IPS-NIHi7 (cell line): ENCODE results near the gene CHI3L2.

Experiments used
- DNase-seq: peaks from one replicate; pipeline ENCODE4 v3.0.0; 2012; ENCODE audit warnings: mixed read lengths; ENCODE audit errors: extremely low spot score

The CHI3L2 gene

DNA sequence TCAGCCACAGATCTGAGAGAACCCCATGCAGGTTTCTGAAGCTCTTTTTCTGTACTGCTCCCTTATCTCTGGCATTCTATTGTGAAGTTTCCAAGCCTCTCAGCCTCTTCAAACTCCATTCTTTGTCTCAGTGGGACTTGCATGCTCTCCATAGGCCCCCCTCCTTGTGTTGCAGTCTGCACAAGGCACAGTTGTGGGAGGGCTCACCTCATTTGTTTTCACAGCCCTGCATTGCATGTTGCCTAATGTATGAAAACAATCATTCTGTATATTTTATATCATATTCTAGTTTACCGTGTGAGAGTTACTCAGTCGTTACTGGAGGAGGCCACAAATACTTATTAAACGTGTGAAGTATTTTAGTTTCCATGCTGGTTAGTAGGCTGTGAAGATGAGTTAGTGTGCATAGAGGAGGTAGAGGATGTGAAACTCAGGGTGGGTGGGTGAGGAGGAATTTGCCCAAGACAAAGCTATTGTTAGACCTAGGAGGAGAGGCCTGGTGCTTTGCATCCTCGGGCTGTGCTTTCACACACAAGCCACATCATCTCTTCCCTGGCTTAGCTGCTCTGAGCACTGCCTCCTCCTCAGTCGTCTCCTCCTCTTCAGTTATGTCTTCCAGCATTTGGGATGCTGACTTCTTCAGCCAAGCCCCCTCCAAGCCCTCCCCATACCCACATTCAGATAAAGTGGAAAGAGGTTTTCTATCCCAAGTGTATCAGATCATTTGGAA is 7.8 kb upstream of the CHI3L2 start:
- DNase-seq: no peak

DNA sequence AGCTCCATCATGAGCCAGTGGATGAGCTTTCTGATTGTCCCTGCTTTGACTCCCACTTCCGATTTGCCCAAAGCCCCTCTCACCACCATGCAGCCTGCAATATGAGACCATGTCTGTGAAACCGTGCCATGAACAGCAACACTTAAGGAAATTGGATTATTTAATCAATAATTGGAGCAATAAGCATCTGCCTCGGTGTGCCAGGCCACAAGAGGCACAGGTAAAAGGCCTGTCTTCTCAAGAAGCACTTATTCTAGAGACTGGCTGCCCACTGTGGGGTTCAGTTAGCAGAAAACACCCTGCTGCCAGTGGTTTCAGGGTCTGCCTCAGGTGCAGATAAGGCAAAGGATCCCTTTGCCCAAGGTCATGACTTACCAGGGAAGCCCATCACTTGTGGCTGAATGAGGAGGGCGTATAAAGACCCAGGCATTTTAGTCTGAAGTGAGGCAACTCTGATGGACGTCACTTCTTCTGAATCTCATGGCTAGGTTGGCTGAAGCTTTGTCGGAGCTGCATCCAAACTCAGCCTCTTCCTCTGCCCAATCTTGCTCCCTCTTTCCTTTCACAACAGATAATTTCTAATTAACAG is 7.1 kb upstream of the CHI3L2 start:
- no peak for DNase-seq

DNA sequence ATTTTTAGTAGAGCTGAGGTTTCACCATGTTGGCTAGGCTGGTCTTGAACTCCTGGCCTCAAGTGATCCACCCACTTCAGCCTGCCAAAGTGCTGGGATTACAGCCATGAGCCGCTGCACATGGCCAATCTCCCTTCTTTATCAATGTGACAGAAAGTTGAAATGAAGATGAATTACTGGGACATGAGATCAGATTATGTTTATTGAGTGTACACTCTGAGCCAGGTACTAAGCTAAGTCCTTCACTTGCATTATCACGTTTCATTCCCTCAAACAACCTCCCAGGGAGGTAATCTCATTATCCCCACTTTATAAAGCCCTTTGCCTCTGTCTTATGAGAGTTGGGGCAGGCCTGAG is 6.3 kb upstream of the CHI3L2 start:
- no peak for DNase-seq

DNA sequence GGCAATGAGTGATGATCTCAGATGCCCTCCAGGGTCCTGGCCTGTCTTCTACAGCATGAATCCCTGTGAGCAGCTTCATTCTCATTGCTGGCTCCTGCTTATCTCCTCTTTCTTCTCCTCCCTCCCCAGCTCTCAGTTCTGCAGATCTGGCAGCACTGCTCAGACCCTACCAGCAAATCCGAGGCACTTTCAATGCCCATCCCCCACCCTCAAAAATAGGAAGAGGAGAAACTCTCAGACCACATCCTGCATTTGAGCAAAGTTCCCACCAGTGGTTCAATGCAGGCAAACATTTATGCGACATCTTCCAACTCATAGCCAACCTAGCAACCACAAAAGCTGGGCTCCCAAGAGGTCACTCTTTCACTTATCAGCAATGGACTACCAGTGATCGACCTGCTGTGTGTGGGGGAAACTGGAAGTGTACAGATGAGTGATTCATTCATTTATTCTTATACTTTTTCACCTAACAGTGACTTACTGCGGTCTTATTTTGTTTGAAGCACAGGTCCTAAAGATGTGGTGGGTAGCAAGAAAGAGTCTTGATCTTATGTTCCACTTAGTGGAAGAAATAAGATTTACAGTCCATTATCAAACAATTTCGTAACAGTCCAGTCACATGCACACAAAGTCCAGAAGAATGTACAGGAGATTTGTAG is 5.8 kb upstream of the CHI3L2 start:
- no peak for DNase-seq

DNA sequence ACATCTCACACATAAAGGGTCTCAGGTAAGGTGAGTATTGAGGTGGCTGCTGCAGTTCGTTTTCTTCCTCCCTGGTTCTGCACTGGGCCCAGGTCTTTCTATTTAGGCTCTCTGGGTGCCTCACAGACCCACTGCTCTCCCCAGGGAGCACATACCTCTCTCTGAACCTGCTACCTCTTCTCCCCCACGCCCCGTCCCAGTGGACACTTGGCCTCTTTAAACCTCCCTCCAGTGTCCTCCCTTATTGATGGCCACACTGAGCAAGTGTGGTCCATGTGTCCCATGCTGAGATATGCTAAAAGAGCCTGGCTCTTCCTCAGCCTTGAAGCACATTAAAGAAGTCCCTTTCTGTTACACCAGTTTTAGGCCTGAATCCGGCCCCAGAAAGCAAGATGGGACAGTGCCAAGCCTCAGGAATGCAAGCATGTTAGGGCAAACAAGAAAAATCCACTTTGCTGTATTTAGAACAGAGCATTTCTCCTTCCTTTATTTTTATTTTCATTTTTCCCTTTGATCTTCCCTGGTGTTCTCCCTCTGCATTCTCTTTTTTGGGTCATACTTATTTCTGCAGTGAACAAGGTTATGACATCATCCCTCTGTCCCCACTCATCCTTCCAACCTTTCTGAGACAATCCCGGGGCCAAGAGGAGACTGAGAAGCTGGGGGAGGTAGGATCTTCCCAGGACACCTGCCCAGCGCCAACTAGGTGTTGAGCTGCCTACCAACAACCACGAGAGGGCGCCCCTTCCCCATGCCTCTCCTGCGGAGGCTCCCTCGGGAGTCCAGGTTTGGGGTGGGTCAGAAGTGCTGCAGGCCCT is 5.0 kb upstream of the CHI3L2 start:
- peak; percentile 95 for DNase-seq

DNA sequence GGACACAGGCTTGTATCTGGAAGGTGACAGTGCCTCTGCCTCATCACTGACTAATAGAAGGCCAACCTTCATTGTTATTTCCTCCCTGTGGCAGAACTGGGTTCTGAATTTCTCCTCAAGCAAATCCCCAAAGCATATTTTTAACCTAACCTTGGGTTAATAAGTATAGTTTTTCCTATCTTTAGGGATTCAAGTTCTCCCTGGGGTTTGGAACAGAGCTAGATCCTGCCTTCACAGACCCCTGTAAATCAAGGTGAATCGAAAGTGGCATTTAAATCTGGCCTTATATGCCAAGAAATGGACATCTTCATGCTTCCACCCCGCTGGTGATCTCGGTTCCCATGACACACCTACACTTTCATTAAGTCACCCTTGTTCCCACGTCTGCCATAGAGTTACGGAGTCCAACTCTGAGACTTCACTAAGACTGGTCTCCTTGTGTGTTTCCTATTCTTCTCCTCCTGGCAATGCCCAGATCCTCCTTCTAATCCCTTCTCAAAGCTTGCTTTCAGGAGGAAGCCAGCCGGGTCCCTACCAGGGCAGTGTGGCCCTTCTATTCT is 4.3 kb upstream of the CHI3L2 start:
- DNase-seq: no peak

DNA sequence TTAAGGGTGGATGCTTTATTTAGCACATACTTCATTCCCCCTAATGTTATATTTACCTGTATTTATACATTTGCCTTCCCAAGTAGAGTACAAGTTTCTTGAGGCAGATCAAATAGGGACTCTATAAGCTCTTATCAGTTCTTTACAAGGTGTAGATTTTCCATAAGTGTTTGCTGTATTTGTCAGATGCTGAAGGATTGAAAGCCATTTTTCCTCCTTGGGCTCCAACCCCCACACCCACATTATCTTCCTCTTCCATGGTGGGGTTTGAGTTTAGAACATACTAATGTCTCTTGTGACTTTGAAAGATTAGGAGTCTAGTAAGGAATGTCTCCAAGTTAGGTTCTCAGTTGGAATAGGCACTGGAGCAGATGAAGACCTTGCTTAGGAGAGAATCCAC is 2.4 kb upstream of the CHI3L2 start:
- no peak for DNase-seq

DNA sequence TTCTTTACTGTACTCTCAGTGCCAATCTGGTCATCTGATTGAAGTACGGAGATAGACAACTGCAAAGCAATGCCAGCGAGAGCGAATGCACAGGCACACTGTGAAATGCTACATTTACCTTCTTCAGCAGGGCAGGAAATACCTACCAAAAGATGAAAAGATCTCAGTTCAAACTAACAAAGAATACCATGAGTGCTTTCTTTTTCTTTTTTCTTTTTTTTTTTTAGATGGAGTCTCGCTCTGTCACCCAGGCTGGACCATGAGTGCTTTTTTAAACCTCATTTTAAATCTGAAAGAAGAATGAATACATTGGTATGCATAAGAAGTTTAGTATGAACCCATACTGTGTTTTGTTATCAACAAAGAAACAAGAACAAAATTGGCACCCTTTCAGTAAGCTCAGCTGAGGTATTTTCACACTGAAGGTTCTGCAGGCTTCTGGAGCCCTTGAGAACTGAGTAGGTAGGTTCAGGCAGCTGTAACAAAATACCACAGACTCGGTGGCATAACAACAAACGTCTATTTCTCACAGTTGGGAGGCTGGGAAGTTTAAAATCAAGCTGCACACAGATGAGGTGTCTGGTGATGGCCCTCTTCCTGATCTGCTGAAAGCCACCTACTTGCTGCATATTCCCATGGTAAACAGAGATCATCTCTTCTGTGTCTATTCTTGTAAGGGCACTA is 1.7 kb upstream of the CHI3L2 start:
- DNase-seq: no peak

DNA sequence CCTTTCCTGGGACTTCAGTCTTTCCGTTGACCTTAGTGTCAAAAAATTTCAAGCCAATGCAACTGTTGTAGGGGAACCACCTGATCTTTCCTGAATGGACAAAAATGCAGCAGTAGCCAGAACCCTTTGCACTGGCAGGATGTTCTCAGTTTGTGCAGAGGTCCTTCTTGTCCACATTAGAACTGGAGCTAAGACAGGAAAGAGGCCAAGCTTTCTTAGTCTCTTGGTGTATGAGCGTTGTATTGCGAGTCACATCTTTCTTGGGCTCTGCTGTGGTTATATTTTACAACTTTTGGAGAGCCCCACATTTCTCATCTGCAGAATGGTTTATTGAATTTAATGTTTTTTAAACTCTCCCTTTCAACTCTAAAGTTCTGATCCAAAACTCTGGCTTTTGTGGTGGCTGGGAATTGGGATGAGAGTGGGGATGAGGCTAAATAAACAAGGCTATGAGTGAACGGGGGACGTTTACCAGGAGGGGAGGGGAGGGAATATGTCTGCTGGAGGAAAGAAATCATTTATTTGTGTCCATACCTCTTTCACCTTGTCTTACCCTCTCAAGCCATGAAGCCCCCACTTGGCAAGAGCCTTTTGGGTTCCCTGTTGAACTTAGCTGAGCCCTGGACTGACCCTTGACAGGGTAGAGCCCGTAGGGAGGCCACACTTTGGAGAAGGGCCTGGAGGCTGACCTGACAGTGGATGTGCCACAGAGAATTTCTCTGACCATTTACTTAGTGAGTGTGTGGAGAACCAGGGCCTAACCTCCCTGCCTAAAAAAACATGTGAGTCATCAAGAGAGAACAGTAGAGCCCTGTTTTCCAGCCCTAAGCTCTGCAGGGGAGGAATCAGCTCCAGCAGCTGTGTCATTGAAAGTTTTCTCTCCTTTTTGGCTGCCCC is 586 bp downstream of the CHI3L2 start:
- DNase-seq: peak; percentile 33

DNA sequence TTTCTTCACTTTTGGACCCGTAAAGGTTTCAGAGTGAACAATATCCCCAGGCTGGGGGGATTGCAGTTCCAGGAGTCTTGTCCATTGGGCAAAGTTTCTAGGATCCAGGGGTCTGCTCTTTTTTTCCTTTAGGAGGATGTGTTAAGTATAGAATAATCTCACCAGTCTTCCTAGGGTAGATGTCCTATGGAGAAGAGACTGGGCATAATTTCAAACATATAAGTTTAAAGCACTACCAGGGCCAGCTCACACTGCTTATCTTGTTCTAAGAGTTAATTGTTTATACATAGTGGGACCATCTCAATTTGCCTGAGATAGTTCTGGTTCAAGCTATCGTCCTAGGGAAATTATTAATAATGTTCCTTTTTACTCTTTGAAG is 1.2 kb downstream of the CHI3L2 start:
- no peak for DNase-seq

DNA sequence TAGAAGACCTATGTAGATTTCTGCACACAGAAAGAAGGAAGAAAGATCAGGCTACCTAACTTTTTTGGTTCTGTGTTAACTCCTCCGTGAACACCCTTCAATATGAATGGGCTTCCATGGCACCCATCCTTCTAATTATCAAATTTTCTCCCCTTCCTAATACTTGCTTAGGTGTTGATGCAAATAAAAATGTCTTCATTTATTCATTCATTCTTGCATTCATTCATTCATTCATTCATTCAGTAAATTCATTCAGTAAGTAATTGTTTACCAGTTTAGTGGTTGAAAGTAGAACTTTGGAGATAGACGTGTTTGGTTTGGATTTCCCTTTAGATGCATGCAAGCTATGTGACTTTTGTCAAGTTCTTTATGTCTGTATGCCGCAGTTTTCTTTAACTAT is 4.6 kb downstream of the CHI3L2 start:
- no peak for DNase-seq

DNA sequence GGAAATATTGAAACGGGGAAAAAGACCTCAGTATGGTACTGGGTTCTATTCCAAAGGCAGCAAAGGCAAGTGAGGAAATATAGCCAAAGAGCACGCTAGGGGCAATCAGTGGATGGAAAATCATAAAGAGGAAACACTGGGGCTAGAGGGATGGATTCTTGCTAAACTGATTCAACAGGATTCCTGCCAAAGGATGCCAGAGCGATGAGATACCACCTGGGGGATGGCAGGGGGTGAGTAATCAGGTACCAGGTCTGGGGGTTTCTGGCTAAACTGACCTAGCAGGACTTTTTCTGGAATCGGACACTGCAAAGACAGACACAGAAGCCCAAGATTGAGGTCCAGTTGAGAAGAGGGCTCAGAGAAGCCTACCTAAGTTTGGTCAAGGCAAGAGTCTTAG is 6.7 kb downstream of the CHI3L2 start:
- DNase-seq: no peak

DNA sequence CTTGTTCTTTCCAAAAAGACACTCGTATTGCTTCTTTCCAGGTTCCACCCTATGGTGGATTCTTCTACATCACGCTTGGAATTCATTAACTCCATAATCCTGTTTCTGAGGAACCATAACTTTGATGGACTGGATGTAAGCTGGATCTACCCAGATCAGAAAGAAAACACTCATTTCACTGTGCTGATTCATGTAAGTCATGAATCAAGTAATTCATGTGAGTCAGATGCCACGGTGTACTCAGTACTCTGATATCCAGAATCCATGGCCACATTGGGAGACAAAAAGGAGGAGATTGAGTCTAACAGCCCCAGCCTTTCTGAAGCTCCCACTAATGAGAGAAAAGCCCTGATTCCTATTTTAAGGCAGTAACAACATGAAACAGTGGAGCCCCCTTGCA is 7.4 kb downstream of the CHI3L2 start:
- DNase-seq: no peak

DNA sequence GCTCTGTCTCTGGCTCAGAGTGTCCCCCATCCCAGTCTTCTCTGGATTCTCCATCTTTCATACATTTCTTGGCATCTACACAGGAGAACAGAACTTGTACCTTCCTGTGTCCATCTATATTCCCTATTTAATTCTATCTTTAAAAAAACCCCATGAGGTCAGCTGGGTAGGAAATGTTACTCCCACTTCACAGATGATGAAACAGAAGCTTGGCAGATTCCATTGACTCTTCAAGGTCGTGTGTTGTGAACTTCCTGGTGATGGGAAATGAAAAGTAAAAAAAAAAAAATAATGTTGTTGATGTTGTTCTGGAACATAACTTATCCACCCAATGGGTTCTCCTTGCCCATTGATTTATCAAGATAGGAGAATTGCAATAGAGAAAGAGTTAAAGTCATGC is 8.9 kb downstream of the CHI3L2 start:
- DNase-seq: no peak

DNA sequence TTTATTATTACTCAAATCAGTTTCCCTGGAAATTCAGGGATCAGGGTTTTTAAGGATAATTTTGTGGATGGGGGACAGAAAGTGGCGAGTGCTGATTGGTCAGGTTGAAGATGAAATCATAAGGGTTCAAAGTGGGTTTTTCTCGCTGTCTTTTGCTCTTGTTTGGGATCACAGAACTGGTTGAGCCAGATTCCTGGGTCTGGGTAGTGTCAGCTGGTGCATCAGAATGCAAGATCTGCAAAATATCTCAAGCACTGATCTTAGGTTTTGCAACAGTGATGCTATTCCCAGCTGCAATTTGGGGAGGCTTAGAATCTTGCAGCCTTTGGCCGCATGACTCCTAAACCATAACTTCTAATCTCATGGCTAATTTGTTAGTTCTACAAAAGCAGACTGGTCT is 9.3 kb downstream of the CHI3L2 start:
- no peak for DNase-seq

DNA sequence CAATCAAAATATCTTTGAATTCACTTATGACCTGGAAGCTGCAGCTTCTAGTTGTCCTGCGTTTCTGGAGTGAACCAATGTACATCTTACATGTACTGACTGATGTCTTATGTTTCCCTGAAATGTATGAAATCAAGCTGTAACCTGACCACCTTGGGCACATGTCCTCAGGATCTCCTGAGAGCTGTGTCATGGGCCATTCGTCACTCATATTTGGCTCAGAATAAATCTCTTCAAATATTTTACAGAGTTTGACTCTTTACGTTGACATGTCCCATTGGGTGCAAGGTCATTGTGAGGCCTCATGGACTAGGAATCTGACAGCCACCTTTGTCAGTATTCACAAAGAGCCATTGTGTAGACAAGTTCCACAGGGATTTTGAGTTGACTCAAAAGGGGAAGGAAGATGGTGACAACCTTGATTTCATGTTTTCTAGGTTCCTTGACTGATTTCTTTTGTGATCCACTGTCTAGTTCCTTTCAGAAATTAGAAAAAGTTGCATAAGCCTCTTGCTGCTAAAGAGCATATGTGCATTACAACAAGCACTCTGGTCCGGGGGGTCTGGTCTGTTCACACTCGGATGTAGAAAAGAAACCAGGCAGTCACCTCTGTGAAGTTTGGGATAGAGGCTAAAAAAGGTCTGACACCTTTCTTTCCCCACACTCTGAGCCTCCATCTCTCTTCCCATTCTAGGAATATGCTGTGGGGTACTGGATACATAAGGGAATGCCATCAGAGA is 10.7 kb downstream of the CHI3L2 start:
- no peak for DNase-seq

DNA sequence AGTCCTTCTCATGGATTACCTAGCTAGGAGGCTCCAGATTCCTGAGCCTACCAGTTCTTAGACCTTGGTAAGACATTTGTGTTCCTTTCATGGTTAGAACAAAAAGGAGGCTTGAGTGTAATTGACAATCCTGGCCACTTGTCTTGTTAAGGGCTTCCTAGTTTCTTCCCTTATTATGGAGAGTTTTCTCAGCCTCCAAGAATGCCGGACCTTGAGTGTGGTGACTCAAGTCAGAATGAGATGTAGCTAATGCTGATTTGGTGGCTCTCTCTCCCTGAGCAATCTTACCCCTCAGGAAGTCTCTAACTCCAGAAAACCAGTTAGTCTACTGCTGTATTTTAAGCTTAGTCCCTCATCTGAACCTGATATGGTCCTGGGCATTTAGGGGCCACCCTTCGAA is 14.3 kb downstream of the CHI3L2 start:
- DNase-seq: no peak

DNA sequence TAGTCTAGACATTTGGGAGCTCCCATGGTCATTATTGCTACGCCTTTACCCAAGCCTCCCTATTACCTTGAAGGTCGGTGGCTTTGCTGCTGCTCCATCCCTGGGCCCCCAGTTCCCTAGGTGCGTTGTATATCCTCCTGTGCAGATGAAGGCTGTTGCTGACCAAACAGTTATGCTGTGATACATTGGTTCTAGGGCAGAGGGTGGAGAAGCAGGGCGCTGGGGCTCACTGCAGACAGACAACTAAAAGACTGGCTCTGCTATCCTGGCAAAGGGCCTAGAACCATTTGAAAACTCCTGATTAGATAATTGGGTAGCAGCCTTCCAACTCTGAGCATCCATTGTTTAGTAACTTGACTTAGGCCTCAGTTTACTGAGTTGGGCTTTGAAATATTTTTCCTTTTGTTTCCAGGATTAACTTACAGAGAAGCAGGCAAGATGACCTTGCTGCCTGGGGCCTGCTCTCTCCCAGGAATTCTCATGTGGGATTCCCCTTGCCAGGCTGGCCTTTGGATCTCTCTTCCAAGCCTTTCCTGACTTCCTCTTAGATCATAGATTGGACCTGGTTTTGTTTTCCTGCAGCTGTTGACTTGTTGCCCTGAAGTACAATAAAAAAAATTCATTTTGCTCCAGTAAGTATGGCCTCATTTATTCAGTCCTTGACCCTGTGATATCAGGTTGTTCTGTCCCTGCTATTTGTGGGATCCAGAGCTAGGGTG is 15.5 kb downstream of the CHI3L2 start:
- no peak for DNase-seq

DNA sequence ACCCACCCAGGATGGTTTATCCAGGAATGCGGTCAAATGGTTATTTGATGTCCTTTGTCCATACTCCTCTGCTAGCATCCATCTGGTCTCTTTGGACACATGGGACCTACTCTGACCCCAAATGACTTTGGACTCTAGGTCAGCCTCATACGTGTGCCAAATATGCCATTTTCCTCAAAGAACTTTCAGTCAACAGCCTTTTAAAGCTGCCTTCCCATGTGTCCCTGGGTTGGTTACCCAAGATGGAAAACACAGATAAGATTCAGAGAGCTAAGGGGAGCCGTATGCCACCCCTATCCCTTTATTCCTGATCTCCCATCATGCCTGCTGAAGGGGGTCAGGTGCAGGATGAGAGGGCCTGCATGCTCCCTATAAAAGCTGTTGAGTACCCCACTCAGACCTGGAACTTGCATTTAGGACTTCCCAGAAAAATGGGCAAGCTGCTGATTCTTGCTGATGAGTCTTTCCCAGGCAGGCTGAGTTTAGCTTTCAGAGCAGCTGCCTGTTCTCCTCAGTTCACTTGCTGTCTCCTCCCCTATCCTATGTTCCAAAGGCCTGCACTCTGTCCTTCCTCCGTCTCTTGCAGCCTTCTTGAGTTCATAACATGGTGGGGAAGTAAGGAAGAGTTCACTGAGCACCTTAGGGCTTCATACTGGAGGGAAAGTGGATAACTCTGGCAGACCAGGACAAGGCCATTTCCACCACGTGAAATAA is 19.8 kb downstream of the CHI3L2 start:
- no peak for DNase-seq
